ENCODE measurements around the gene NEGR1.

DNA sequence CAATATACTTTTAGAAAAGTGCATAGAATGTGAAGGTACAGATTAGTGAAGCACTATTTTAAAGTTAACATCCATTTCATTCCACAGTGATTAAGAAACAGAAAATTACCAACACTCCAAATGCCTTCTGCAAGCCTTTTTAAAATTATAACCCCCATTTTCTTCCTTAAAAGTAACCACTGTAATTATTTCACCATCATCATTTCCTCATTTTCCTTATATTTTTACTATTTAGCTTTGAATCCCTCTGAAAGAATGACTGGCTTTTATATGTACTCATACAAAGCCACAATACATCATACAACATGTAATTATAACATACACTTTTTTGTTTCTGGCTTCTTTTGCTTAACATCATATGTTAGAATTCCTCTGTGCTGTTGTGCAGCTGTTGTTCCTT lies 6.5 kb upstream of the NEGR1 start:
- TF ChIP-seq, protein P1, sequence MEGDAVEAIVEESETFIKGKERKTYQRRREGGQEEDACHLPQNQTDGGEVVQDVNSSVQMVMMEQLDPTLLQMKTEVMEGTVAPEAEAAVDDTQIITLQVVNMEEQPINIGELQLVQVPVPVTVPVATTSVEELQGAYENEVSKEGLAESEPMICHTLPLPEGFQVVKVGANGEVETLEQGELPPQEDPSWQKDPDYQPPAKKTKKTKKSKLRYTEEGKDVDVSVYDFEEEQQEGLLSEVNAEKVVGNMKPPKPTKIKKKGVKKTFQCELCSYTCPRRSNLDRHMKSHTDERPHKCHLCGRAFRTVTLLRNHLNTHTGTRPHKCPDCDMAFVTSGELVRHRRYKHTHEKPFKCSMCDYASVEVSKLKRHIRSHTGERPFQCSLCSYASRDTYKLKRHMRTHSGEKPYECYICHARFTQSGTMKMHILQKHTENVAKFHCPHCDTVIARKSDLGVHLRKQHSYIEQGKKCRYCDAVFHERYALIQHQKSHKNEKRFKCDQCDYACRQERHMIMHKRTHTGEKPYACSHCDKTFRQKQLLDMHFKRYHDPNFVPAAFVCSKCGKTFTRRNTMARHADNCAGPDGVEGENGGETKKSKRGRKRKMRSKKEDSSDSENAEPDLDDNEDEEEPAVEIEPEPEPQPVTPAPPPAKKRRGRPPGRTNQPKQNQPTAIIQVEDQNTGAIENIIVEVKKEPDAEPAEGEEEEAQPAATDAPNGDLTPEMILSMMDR (conservative IDR thresholded peaks at IDR 0.05), result no peak
- no peak for TF ChIP-seq EZH2 (IDR thresholded peaks at IDR 0.05; ENCODE audit: low read depth)

All from PC-9 (cell line).